ENCODE results near the gene SERPINH1.

The SERPINH1 gene

GRCh38 chr11:75615751-75616150, 53.7 kb downstream of the SERPINH1 start:
- Histone ChIP-seq H3K9me3 (ENCODE audit: low read length) (no peaks in the 10 kb centered on the region), H3K36me3 (ENCODE audit: insufficient read depth, low read length) (no peaks in the 10 kb centered on the region), H3K9ac (ENCODE audit: low read length) (no peak overlapping the region), H3K4me3 (ENCODE audit: low read depth in 1 of 2, low read length in 2 of 2) (no peak overlapping the region), H3K4me1 (ENCODE audit: insufficient read depth, low read length) (no peaks in the 10 kb centered on the region), H3K27ac (ENCODE audit: low read depth, low read length) (no peak overlapping the region), H3K27me3 (ENCODE audit: control insufficient read depth in 1 of 2, insufficient read depth in 2 of 2, low read length in 2 of 2) (no peaks in the 10 kb centered on the region)

DNA sequence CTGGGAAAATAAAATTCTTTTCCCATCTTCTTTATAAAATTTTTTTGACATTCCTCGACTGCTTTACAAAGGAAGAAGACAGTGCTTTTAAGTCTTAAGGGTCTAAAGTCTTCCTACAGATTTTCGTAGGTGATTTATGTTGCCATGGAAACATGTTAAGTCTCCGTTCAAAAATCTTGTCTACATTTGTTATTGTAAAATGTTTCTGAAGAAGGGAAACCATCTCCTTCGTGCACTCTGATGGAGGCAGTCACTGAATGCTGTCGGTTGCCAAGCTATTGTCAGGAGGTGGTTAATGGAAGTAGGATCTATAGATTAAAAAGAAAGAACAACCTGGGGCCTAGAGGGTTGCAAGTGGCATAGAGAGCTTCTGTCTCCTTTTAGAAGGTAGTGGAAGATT, 54.2 kb downstream of the SERPINH1 start:
- H3K27ac ChIP-seq (ENCODE audit: low read depth, low read length), result no peak overlapping the region
- H3K4me1 ChIP-seq (ENCODE audit: insufficient read depth, low read length), result no peaks in the 10 kb centered on the region
- H3K4me3 ChIP-seq (ENCODE audit: low read depth in 1 of 2, low read length in 2 of 2), result no peak overlapping the region
- H3K36me3 ChIP-seq (ENCODE audit: insufficient read depth, low read length), result no peaks in the 10 kb centered on the region
- H3K9ac ChIP-seq (ENCODE audit: low read length), result no peak overlapping the region
- H3K9me3 ChIP-seq (ENCODE audit: low read length), result no peaks in the 10 kb centered on the region
- no peaks in the 10 kb centered on the region for H3K27me3 ChIP-seq (ENCODE audit: control insufficient read depth in 1 of 2, insufficient read depth in 2 of 2, low read length in 2 of 2)

Data from muscle layer of colon (tissue), 2 donors.